ENCODE results near the gene AFF1.

Gene AFF1

GRCh38 chr4:86957215-86957614, 22.4 kb downstream of the AFF1 start:
- no peak overlapping the region for H3K4me3 ChIP-seq (ENCODE audit: low read depth, low read length)
- peak; percentile 67 for DNase-seq (ENCODE audit: low read depth)
- TF ChIP-seq CTCF (IDR thresholded peaks at IDR 0.05; ENCODE audit: insufficient read depth, low read depth, low read length, missing control alignments): no peak

- DNase-seq (ENCODE audit: low read depth): no peak
- H3K4me3 ChIP-seq (ENCODE audit: low read depth, low read length): no peak overlapping the region
- no peak for TF ChIP-seq CTCF (IDR thresholded peaks at IDR 0.05; ENCODE audit: insufficient read depth, low read depth, low read length, missing control alignments)
Observed at GRCh38 chr4:86959588-86960500, 25.0 kb downstream of the AFF1 start.

GRCh38 chr4:86960557-86960961, 25.7 kb downstream of the AFF1 start:
- no peak for TF ChIP-seq CTCF (IDR thresholded peaks at IDR 0.05; ENCODE audit: insufficient read depth, low read depth, low read length, missing control alignments)
- H3K4me3 ChIP-seq (ENCODE audit: low read depth, low read length): peak overlapping the region; percentile 26
- DNase-seq (ENCODE audit: low read depth): no peak

GRCh38 chr4:86961116-86961515, 26.3 kb downstream of the AFF1 start:
- peak; percentile 55 for DNase-seq (ENCODE audit: low read depth)
- H3K4me3 ChIP-seq (ENCODE audit: low read depth, low read length): peak overlapping the region; percentile 26
- TF ChIP-seq CTCF (IDR thresholded peaks at IDR 0.05; ENCODE audit: insufficient read depth, low read depth, low read length, missing control alignments): no peak

- TF ChIP-seq CTCF (IDR thresholded peaks at IDR 0.05; ENCODE audit: insufficient read depth, low read depth, low read length, missing control alignments): no peak
- peak; percentile 92 for DNase-seq (ENCODE audit: low read depth)
- peak overlapping the region; percentile 37 for H3K4me3 ChIP-seq (ENCODE audit: low read depth, low read length)
Observed at GRCh38 chr4:86961605-86962295, 26.9 kb downstream of the AFF1 start.

- no peak for TF ChIP-seq CTCF (IDR thresholded peaks at IDR 0.05; ENCODE audit: insufficient read depth, low read depth, low read length, missing control alignments)
- no peak overlapping the region for H3K4me3 ChIP-seq (ENCODE audit: low read depth, low read length)
- DNase-seq (ENCODE audit: low read depth): no peak
Observed at GRCh38 chr4:86963697-86964096, 28.9 kb downstream of the AFF1 start.

Measured in GM12865 (cell line).